ENCODE data around the gene RGS13.
A peak's percentile ranks its signal among the peaks of the same experiment; 100 is the strongest.

The RGS13 gene

DNA sequence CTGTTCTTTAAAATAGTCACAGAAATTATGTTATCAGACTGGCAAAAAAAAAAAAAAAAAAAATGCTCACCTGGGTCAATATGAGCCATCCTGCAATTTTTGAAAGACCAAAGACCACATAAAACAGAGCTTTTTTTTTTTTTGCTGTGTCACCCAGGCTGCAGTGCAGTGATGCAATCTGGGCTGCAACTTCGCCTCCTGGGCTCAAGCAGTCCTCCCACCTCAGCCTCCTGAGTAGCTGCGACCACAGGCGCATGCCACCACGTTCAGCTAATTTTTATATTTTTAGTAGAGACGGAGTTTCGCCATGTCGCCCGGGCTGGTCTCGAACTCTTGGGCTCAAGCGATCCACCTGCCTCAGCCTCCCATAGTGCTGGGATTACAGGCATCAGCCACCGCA lies 62.8 kb downstream of the RGS13 start:
- no peak for DNase-seq (ENCODE audit: low read depth)
- H3K4me3 ChIP-seq (ENCODE audit: low read length), result no peak overlapping the region
- TF ChIP-seq, protein P1, sequence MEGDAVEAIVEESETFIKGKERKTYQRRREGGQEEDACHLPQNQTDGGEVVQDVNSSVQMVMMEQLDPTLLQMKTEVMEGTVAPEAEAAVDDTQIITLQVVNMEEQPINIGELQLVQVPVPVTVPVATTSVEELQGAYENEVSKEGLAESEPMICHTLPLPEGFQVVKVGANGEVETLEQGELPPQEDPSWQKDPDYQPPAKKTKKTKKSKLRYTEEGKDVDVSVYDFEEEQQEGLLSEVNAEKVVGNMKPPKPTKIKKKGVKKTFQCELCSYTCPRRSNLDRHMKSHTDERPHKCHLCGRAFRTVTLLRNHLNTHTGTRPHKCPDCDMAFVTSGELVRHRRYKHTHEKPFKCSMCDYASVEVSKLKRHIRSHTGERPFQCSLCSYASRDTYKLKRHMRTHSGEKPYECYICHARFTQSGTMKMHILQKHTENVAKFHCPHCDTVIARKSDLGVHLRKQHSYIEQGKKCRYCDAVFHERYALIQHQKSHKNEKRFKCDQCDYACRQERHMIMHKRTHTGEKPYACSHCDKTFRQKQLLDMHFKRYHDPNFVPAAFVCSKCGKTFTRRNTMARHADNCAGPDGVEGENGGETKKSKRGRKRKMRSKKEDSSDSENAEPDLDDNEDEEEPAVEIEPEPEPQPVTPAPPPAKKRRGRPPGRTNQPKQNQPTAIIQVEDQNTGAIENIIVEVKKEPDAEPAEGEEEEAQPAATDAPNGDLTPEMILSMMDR (conservative IDR thresholded peaks at IDR 0.05; ENCODE audit: low read length), result no peak

DNA sequence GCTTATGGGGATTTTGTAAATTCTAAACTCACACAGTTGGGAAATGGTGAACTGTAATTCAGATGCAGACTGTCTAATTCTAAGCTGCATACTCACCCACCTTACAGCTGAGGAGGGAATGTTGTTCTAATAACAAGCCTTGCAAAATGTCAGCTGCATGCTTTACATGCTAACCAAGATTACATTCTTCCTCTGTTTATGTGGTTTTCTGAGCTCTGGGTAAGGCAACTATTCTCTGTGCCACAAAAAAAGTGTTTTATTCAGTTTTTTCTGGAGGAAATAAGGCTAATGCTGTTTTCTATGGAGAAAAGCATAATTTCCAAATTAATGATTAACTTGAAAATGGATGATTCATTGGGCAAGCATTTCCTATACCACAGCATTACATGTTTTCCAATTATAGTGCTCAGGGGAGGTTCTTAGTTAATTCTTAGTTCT lies 64.9 kb downstream of the RGS13 start:
- H3K4me3 ChIP-seq (ENCODE audit: low read length), result no peak overlapping the region
- TF ChIP-seq, protein P1 (conservative IDR thresholded peaks at IDR 0.05; ENCODE audit: low read length), result no peak

DNA sequence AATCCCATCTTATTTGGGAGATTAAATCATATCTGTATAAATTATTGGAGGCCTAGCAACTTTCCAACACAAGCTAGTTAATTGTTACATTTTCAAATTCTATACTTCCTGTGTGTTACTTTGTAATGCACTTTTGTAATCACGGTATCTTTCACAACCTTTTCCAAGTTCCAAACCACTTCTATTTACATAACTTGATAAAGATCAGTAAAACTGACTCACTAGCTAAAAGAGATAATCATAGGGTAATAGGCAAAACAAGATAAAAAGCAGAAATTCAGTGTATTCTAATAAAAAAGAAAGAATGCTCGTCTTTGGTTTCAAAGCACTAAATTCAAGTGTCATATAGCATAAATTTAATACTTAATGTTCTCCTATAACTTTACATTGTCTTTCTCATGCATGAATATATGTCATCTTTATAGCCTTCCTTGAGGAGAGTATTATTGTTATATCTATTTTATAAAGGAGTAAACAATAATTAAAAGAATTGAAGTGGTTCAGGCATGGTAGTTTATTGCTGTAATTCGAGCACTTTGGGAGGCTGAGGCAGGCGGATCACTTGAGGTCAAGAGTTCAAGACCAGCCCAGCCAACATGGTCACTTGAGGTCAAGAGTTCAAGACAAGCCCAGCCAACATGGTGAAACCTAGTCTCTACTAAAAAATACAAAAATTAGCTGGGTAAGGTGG lies 66.4 kb downstream of the RGS13 start:
- TF ChIP-seq, protein P1 (conservative IDR thresholded peaks at IDR 0.05; ENCODE audit: low read length), result no peak
- no peak overlapping the region for H3K4me3 ChIP-seq (ENCODE audit: low read length)
- peak; percentile 68 for DNase-seq (ENCODE audit: low read depth)

More for the DNA sequence above, 64.9 kb downstream of the RGS13 start:
- peak; percentile 93 for DNase-seq (ENCODE audit: low read depth)

DNA sequence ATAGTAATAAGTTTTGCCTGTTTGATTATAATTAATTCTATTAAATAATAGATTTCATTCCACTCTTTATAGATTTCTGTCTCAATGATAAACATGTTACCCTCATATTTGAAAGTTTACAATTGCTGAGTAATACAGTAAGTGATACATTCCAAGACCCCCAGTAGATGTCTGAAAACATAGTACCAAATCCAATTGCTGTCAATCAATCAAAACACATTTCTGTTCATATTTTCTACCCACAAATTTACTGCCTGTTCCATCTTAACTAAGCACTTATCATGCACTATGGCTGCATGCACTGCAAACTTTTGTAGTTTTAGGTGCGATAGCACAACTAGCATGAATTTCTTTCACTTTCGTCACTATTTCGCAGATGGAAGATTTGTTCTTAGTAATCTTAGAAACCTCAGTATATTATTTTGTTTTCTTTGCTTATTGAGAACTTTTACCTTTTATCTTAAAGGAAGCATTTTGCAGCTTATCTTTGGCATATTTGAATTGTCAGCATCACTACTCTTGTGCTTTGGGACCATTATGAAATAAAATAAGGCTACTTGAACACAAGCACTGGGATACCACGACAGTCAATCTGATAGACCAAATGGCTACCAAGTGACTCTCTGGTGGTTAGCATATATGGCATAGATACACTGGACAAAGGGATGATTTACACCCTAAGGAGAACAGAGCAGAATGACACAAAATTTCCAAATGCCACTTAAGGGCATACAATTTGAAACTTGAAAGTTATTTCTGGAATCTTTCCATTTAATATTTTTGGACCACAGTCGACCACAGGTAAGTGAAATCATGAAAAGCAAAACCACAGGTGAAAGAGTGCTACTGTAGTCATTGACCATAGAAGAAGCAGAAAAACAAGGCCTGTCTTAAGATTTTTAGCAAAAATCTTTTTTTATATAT lies 67.6 kb downstream of the RGS13 start:
- TF ChIP-seq, protein P1 (conservative IDR thresholded peaks at IDR 0.05; ENCODE audit: low read length), result no peak
- DNase-seq (ENCODE audit: low read depth), result no peak
- H3K4me3 ChIP-seq (ENCODE audit: low read length), result no peak overlapping the region

DNA sequence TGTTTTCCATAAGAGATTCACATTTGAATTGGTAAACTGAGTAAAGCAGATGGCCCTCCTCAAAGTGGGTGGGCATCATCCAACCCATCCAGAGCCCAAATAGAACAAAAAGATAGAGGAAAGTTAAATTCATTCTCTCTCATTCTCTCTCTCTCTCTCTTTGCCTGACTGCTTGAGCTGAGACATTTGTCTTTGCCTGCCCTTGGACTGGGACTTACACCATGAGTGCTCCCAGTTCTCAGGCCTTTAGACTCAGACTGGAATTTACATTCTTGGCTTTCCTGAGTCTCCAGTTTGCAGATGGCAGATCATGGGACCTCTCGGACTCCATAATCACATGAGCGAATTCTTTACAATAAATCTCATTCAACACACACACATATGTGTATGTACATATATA lies 69.6 kb downstream of the RGS13 start:
- DNase-seq (ENCODE audit: low read depth), result no peak
- TF ChIP-seq, protein P1 (conservative IDR thresholded peaks at IDR 0.05; ENCODE audit: low read length), result no peak
- H3K4me3 ChIP-seq (ENCODE audit: low read length), result no peak overlapping the region

DNA sequence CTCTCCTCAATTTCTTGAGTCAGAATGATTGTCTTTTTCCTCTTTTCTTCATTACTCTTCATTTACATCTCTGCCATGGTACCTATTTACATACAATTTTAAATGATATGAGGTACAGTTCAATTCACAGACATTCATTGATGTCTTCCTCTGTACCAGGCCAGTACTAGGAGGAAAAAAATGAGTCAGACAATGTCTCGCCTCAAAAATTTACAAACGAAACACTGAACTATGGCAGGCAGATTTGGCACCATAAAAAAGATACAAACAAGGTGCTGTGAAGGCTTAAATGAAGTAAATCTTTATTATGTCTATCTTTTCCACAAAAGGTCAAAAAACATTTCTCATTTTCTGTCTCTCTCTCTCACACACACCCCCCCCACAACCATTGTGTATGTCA lies 71.0 kb downstream of the RGS13 start:
- no peak overlapping the region for H3K4me3 ChIP-seq (ENCODE audit: low read length)
- TF ChIP-seq, protein P1 (conservative IDR thresholded peaks at IDR 0.05; ENCODE audit: low read length), result no peak
- DNase-seq (ENCODE audit: low read depth), result no peak
